NCI-H82 (cell line): ENCODE measurements around the gene NDUFB11.
A peak's percentile ranks its signal among the peaks of the same experiment; 100 is the strongest.
"Not testable (repeated sequence)": the region's sequence is repeated elsewhere in the genome, so short reads cannot be mapped to it uniquely, and the experiment has no call there.

Experiments
- DNase-seq: peaks from one replicate; lab custom pipeline; 2025; lab: John Stamatoyannopoulos, UW

Gene NDUFB11

DNA sequence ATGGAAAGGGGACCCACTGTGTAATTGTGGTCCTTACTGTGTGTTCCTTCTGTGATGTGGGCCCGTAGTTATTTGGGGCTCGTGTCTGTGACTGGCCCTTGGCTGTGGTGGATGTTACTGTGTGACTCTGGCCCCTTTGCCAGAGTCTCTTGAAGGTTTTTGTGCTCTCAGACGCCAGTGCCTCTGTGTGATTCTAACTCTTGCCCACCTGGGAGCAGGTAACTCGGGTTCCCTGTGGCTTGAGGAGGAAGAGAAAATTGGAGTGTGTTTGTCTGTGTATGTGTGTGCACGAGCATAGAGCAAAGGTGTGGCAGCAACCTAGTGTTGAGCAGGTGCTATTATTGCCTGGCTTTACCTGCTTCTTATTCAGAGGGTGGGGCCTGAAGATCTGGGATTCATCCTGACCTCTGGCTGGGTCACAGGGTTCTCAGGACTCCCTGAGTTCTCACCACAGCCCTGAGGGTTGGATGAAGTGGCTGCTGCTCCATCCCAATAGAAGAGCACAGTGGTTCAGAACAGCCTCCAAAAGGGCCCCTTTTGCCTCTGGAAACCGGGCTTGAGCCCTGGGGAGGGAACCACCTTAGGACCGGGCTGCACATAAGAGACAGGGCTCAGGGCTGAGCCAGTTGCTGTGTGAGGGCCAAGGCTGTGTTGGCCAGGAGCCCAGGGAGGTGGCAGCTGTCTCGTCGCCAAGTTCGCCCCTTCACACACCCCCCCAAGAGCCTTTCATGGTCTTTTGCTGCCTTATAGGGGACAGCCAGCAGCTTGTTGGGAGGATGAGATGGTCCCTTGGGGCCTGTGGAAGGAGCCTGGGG lies 1.8 kb upstream of the NDUFB11 start:
- DNase-seq = peak; percentile 49

DNA sequence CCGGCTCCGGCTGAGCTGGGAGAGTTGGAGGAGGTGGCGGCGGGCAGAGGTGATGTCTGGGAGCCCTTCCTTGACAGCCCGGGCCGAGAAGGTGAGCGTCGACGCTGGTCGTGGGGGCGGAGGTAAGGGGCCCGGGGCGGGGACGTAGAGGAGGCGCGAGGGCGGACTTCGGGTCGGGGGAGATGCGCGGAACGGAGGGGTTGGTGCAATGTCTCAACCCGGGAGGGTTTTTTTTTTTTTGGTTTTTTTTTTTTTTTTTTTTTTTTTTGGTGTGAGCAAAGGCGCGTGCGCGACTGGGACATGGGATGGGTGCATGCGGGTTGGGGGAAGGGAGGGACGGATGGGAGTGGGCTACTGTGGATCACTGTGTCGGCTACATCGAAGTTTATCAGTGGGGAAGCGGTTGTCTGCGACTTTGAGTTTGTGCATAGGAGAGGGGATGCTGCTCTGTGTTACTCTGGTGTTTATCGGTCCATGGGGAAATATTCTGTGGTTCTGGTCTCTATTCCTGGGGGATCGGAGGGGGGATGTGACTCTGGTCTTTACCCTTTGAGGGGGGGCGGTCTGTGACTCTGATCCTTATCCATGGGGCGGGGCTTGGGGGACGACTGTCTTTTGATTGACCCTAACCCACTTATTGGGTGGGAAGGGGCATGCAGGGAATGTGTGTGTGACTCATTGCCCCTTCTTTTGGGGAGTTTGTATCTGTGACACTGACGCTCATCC lies 1.1 kb upstream of the NDUFB11 start:
- peak; percentile 62 for DNase-seq

DNA sequence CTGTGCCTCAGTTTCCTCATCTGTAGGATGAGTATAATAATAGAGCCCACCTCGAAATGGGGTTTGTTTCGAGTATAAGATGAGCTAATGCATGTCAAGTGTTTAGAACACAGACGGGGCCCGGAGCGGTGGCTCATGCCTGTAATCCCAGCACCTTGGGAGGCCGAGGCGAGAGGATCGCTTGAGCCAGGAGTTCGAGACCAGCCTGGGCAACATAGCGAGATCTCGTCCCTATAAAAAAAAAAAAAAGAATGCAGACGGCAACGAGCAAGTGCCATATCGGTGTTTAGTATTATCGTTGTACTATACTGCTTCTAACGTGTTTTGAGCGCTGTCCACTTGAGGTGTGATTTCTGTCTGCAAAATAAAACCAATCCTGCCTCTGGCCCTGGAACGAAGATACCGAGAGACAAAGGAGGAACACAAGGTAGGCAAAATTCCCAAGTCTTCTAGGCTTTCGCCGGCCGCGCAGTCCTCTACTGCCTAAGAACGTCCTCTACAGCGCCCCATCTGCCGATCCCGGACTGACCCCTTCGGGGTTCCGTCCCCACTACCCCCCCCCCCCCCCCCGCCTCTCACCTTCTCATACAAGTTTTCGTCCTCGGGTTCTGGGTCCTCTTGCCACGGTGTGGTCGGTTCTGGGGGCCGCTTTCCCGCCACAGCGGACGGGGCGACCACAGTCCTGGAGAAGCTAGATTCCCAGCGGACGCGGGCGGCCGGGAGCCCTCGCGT lies 442 bp downstream of the NDUFB11 start:
- DNase-seq = peak; percentile 70

DNA sequence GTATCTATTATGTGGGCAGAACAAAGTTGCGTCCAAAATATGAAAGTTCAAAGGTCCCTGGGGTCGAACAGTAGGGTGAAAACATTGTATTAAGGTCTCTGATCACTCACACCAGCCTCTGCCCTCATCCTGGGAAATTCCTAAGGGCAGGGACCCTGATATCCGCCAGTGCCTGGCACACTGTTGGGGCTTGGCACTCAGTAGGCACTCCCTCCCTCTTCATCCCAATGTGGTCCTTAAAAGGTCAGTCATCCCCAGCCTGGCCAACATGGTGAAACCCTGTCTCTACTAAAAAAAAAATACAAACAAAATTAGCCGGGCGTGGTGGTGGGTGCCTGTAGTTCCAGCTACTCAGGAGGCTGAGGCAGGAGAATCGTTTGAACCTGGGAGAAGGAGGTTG lies 6.3 kb downstream of the NDUFB11 start:
- DNase-seq = no peak

DNA sequence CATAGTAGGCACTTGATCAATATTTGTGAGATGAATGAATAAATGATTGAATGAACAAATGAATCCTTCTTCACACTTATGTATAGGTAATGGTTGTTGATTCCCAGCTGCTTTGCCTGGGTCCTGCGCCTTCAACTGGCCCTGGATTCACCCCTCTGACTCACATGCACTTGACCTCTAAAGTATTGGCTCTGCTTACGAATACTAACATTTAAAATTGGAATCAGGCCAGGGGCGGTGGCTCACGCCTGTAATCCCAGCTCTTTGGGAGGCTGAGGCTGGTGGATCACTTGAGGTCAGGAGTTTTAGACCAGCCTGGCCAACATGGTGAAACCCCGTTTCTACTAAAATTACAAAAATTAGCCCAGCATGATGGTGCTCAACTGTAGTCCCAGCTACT lies 8.9 kb downstream of the NDUFB11 start:
- DNase-seq = peak; percentile 48

DNA sequence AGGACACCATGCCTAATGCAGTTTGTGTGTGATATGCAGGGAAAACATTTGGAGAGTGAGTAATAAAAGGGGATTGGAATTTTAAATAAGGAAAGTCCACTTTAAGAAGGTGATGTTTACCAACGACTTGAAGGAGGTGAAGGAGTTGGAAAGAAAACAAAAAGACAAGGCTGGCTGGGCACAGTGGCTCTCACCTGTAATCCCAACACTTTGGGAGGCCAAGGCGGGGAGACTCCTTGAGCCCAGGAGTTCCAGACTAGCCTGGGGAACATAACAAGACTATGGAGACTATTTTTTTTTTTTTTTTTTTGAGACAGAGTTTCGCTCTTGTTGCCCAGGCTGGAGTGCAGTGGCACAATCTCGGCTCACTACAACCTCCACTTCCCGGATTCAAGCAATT lies 11.0 kb downstream of the NDUFB11 start:
- DNase-seq = no peak

DNA sequence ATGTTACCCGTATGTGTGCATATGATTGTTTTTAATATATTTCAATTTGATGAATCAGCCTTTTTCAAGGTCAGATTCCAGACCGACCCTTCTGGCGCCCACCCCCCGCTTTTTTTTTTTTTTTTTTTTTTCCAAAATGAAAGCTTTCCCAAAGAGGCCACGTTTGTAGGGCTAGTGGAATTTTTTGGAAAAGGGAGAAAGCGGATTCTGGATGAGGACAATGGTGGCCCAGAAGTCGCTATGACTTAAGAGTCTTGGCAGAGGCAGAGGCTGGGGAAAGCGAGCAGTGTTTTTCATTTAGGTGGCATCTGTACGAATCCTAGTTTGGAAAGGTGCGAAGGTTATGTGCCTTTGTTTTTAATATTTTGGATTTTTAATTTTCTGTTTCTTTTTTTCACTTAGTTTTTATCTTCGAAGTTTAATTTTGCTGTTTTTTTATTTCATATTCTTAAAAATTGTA lies 14.6 kb downstream of the NDUFB11 start:
- DNase-seq = peak; percentile 28

DNA sequence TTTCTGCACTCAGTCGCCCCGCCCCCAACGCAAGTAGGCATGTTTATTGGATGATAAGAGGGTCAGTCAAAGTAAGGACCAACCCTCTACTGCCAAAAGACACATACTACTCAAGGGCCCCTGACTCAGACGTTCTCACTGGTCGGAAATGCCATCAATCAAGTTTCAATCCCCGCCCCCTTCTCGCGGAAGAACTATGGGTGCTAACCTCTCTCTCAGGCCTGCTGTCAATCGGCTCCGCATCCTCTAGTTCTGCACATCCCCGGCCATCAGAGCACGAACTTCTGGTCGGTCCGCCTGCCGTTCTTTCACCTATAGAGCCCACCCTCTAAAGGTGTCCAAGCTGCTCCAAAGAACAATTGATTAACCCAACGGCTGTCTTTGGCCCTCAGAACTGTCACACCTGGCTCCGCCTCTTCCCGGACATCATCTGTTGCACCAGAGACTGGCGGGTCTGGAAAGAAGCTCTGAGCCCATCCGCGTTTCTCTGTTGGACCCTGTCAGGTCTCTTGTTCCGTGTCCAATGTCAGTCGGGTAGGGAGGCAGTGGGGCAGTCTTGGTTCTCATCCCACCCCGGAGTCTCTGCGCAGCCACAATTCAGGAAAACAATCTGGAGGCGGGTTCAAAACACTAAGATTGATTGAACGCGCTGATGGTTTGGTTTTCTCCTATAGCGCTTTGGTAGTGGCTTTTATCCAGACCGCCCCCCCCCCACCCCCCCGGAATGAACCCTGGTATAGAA lies 15.2 kb downstream of the NDUFB11 start:
- DNase-seq = peak; percentile 97

DNA sequence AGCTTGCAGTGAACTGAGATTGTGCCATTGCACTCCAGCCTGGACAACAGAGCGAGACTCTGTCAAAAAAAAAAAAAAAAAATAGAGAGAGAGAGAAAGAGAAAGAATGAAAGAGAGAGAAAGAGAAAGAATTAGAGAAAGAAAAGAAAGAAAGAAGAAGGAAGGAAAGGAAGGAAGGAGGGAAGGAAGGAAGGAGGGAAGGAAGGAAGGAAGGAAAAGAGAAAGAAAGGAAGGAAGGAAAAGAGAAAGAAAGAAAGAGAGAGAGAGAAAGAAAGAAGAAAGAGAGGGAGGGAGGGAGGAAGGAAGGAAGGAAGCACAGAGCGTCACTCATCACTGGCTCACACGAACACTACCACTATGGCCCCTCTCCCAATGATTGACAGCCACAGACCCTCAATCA lies 20.0 kb downstream of the NDUFB11 start:
- not testable (repeated sequence) for DNase-seq

DNA sequence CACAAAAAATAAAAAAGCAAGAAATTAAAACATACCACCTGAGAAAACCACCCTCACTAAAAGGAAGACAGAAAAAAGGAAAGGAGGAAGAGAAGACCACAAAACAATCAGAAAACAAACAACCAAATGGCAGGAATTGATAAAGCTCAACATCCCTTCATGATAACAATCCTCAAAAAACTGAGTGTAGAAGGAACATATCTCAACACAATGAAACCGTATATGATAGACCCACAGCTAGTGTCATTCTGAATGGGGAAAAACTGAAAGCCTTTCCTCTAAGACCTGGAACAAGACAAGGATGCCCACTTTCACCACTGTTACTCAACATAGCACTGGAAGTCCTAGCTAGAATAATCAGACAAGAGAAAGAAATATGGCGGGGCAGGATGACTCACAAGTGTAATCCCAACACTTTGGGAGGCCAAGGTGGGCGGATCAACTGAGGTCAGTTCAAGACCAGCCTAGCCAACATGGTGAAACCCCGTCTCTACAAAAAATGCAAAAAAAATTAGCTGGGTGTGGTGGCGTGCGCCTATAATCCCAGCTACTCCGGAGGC lies 27.9 kb downstream of the NDUFB11 start:
- not testable (repeated sequence) for DNase-seq

DNA sequence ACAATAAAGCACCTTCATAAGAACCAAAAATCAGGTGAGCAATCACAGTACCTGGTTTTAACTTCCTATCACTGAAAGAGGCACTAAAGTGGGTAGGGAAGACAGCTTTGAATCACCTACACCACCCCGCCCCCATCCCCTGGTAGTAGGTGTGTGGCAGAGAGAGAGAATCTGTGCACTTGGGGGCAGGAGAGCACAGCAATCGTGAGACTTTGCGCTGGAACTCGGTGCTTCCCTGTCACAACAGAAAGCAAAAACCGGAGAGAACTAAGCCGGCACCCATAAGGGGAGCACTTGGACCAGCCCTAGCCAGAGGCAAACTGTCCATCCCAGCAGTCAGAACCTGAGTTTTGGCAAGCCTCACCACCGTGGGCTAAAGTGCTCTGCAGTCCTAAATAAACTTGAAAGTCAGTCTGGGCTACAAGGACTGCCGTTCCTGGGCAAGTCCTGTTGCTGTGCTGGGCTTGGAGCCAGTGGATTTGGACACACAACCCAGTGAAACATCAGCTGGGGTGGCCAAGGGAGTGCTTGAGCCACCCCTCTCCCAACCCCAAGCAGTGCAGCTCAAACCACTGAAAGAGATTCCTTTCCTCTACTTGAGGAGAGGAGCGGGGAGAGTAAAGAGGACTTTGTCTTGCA lies 32.1 kb downstream of the NDUFB11 start:
- DNase-seq = no peak

DNA sequence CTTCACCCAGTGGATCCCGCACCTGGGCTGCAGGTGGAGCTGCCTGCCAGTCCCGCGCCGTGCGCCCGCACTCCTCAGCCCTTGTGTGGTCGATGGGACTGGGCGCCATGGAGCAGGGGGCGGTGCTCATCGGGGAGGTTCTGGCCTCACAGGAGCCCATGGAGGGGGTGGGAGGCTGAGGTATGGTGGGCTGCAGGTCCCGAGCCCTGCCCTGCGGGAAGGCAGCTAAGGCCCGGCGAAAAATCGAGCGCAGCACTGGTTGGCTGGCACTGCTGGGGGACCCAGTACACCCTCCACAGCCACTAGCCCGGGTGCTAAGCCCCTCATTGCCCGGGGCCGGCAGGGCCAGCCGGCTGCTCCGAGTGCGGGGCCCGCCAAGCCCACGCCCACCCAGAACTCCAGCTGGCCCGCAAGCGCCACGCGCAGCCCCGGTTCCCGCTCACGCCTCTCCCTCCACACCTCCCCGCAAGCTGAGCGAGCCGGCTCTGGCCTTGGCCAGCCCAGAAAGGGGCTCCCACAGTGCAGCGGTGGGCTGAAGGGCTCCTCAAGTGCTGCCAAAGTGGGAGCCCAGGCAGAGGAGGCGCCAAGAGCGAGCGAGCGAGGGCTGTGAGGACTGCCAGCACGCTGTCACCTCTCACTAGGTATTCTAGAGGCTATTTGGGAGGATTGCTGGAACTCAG lies 33.4 kb downstream of the NDUFB11 start:
- DNase-seq = not testable (repeated sequence)

DNA sequence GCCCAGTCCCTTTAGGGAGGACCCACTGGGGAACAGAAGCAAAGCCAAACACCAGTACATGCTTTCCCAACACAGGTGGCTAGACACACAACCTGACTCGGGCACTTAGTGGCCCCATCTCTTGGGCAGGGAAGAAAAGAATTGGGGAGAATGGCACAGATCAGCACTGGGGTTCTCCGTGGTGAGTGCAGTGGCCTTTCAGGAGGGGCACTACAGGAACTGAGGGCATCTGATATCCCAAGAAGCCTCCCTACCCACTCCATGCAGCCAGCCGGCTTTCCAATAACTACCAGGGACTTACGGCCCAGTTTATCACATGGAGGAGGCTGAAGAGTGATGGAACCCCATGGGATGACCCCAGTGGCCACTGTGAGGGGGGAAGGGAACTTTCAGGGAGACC lies 43.3 kb downstream of the NDUFB11 start:
- DNase-seq = no peak

DNA sequence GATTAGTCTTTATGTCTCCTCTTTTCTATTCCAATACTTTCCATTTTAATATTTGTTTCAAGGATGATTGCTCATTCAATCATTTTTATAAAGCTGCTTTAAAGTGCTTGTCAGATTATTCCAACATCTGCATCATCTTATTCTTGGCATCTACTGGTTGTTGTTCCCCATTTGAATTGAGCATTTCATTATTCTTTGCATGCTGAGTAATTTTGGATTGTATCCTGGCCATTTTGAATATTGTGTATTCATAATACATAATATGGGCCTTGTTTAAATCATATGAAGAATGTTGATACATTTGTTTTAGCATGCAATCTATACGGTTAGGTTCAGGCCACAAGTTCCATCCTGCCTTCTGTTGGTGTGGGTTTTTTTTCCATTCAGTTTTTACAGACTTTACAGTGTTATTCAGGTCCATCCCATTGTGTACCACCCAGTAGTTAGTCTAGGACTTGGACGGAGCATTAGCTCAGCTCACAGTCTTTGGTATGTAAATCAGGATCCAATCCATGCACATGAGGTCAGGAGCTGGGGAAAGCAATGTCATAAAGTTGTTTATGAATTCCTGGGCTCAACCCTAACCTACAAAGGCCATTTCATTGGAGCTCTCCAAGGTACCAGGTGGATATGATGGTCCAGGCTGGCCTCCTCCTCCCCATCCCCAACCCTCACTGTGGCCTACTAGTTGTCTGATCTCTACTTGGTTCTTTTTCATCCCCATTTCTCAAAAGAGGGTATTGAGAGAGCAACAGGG lies 46.0 kb downstream of the NDUFB11 start:
- DNase-seq = no peak

DNA sequence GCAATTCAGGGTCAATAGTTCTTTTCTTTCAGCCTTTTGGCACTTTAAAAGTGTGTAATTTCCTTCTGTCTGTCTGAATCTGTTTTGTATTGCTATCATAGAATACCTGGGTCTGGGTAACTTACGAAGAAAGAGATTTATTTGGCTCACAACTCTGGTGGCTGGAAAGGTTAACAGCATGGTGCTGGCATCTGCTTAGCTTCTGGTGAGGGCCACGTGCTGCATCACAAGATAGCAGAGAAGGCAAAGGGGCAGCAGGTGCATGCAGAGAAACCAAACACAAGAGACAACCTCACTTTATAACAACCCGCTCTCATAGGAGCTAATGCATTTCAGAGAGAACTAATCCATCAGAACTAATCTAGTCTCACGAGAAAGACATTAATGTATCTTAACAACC lies 47.5 kb downstream of the NDUFB11 start:
- DNase-seq = peak; percentile 79

DNA sequence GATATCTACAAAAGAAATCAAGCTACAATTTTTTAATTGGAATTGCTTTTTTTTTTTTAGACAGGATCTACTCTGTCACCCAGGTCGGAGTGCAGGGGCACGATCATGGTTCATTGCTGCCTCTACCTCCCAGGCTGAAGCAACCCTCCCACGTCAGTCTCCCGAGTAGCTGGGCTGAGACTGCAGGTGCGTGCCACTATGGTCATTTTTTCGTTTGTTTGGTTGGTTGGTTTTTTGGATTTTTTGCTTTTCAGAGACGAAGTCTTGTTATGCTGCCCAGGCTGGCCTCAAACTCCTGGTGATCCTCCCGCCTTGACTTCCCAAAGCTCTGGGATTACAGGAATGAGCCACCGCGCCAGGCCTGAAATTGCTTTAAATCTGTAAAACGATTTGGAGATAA lies 50.6 kb downstream of the NDUFB11 start:
- no peak for DNase-seq

DNA sequence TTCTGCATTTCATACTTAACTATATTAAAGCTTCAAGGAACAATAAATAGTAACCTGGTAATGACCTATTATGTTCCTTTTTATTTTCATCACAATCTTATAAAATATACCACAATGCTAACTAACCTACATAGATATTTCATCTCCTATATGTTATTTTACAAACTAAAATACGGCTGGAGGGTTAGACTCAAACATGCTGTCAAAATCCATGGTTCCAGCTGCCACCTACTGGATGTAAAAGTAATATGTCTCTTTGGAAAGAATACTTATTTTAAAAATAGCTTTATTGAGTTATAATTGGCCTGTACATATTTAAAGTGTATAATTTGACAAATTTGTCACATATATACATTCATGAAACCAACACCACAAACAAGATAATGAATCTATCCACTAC lies 51.3 kb downstream of the NDUFB11 start:
- peak; percentile 50 for DNase-seq
